Ovary (tissue), 3 donors: ENCODE results near the gene PACS2.

Experiments
- POLR2A ChIP-seq: fragments of 450-650 bp; IDR thresholded peaks from one replicate; pipeline ENCODE4 v1.6.1; 2017; ENCODE audit warnings: antibody characterized with exemption, mild to moderate bottlenecking, moderate library complexity
- TF ChIP-seq, protein P1 (sequence below), 3 donors: fragments of 450-650 bp in 2 of 3; fragments of 200-600 bp in 1 of 3; IDR thresholded peaks; one replicate each; pipeline versions ENCODE4 v1.5.1 to v1.8.0; 2016 to 2022; ENCODE audit warnings: antibody characterized with exemption in 3 of 3, mild to moderate bottlenecking in 1 of 3
- donor health status: DM: no; HTN: no; CAD: no.

GRCh38 chr14:105416671-105417070 is 102.1 kb downstream of the PACS2 start:
- no peak for TF ChIP-seq POLR2A
- TF ChIP-seq, protein P1, sequence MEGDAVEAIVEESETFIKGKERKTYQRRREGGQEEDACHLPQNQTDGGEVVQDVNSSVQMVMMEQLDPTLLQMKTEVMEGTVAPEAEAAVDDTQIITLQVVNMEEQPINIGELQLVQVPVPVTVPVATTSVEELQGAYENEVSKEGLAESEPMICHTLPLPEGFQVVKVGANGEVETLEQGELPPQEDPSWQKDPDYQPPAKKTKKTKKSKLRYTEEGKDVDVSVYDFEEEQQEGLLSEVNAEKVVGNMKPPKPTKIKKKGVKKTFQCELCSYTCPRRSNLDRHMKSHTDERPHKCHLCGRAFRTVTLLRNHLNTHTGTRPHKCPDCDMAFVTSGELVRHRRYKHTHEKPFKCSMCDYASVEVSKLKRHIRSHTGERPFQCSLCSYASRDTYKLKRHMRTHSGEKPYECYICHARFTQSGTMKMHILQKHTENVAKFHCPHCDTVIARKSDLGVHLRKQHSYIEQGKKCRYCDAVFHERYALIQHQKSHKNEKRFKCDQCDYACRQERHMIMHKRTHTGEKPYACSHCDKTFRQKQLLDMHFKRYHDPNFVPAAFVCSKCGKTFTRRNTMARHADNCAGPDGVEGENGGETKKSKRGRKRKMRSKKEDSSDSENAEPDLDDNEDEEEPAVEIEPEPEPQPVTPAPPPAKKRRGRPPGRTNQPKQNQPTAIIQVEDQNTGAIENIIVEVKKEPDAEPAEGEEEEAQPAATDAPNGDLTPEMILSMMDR (IDR thresholded peaks at IDR 0.05): no peak
